Measurements from ENCODE around the gene TRHDE.

GRCh38 chr12:72300728-72301127 lies 28.6 kb downstream of the TRHDE start:
- TF ChIP-seq POLR2A (IDR thresholded peaks at IDR 0.05) (no peak), CTCF (IDR thresholded peaks at IDR 0.05) (no peak)
